Body of pancreas (tissue), 4 donors: ENCODE measurements around the gene PSMD1. TPM values are rescaled to one million over a fixed set of nuclear protein-coding genes. Genes with fewer than 3 reads are reported as not detected.

Experiments
- ATAC-seq: fragments of 150-250 bp; one replicate; pipeline ENCODE4 v1.9.1; 2016
- DNase-seq, 4 donors: peaks; one replicate each; pipeline ENCODE4 v3.0.0-alpha.2; 2019
- H3K27ac ChIP-seq, 4 donors: fragments of 200-600 bp; sonication (generic); 1 replicate in 3 of 4; 2 replicates in 1 of 4; pipeline versions ENCODE4 v1.5.1 to v1.6.1; 2016 to 2019; ENCODE audit warnings: mild to moderate bottlenecking in 1 of 4, mixed read lengths in 1 of 4, moderate library complexity in 1 of 4
- H3K27me3 ChIP-seq, 2 donors: fragments of 200-600 bp; sonication (generic); one replicate each; pipeline ENCODE4 v1.6.0; 2016; ENCODE audit warnings: mild to moderate bottlenecking in 1 of 2
- H3K36me3 ChIP-seq, 2 donors: fragments of 200-600 bp; sonication (generic); replicated peaks in 1 of 2; 2 replicates each; pipeline ENCODE4 v1.5.1; 2016; ENCODE audit warnings: low read depth in 2 of 2; ENCODE audit not compliant: insufficient read depth in 1 of 2
- H3K4me1 ChIP-seq: fragments of 200-600 bp; sonication (generic); one replicate; pipeline ENCODE4 v1.6.0; 2016
- H3K4me3 ChIP-seq, 2 donors: fragments of 200-600 bp; sonication (generic); 1 replicate in 1 of 2; 2 replicates in 1 of 2; pipeline ENCODE4 v1.5.1; 2016 to 2019
- H3K9me3 ChIP-seq, 3 donors: fragments of 200-600 bp; sonication (generic); 1 replicate in 2 of 3; 2 replicates in 1 of 3; pipeline ENCODE4 v1.5.1; 2016
- CTCF ChIP-seq, 7 experiments: fragments of 450-650 bp in 4 of 7; fragments of 200-600 bp in 3 of 7; sonication (generic) in 3 of 7; IDR thresholded peaks; one replicate each; pipeline ENCODE4 v1.5.1; 2016 to 2019; ENCODE audit warnings: antibody characterized with exemption in 7 of 7
- POLR2A ChIP-seq, 3 donors: fragments of 450-650 bp; IDR thresholded peaks; one replicate each; pipeline ENCODE4 v1.6.1; 2016; ENCODE audit warnings: antibody characterized with exemption in 3 of 3, mild to moderate bottlenecking in 2 of 3
- WGBS, 2 donors: methylation state at CpG; one replicate each; pipeline ENCODE4 v1.1.5; 2017; 5-methylcytosine and 5-hydroxymethylcytosine counted together
- intact Hi-C: fragments of 100-400 bp; cut with DNase I; formaldehyde crosslinking; loops from one replicate; pipeline ENCODE4 v1.15.1; 2023
- total RNA-seq, 2 donors: library from RNA; depleted of rRNA; stranded (reverse); fragments of >200 nt; gene quantifications; one replicate each; pipeline ENCODE4 v1.1.0, GENCODE V29; 2016

The PSMD1 gene
- total RNA-seq, 2 donors from 2014 or later: 20.5 to 27.4 TPM

- Histone ChIP-seq H3K4me1 (peaks cover 10% of the 10 kb centered on the region), H3K27ac (no peak overlapping the region), H3K9me3 (no peaks in the 10 kb centered on the region), H3K4me3 (no peak overlapping the region), H3K27me3 (no peaks in the 10 kb centered on the region), H3K36me3 (no peaks in the 10 kb centered on the region)
- WGBS, 2 donors: 59 to 69% methylated on average over 2 of the region's 2 CpGs
- ATAC-seq: no peak
- DNase-seq: no peak
- no peak for TF ChIP-seq CTCF (IDR thresholded peaks at IDR 0.05)
- no peak for TF ChIP-seq POLR2A (IDR thresholded peaks at IDR 0.05)
- intact Hi-C loops: no loop called here
Measured at GRCh38 chr2:231010201-231010730, 46.4 kb upstream of the PSMD1 start.

DNA sequence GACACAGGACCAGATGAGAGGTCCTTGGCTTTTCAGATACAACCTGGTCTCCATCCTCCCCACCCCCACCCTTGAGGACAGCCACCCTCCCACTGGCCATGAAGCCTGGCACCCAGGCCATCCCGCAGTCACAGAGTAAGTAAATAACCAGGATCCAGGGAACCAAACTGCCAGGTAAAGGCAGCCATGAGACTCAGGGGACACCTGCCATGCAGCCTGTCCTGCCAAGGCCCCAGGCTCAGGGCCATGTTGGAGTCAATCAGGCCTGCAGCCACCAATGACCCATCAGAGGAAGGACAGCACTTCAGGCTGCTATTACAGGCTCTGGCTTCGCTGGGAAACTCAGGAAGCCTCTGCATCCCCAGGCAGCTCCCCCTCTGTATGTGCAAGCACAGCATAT lies 45.1 kb upstream of the PSMD1 start:
- H3K27ac ChIP-seq: no peak overlapping the region
- 15 to 44% methylated on average over 2 of the region's 2 CpGs for WGBS, 2 donors
- intact Hi-C loops: no loop called here
- peak; percentile 85 for ATAC-seq
- no peaks in the 10 kb centered on the region for H3K27me3 ChIP-seq
- H3K4me3 ChIP-seq: no peak overlapping the region
- TF ChIP-seq POLR2A (IDR thresholded peaks at IDR 0.05) (no peak), CTCF (IDR thresholded peaks at IDR 0.05) (no peak)
- H3K4me1 ChIP-seq: peaks cover 10% of the 10 kb centered on the region
- H3K9me3 ChIP-seq: no peaks in the 10 kb centered on the region
- H3K36me3 ChIP-seq: no peaks in the 10 kb centered on the region
- peak in 2 of 4 donors; percentile 58 to 76 for DNase-seq

DNA sequence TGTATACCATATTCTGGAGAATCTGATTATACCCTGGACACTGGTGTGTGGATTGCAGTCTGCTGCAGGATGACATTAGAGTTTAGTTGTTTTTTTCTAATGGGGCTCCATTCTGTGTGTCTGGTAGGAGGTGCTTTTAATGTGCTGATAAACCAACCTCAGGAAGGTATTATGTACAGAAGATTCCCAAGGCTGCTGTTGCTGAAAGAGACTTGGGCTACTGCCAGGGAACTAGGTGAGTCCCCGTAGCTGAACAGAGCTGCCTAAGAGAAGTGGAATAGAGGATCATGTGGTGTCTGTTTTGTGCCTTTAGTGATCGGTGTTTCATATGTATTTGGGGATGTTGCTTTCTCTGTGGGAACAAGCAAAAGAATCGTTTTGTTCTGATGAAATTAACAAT lies 44.2 kb upstream of the PSMD1 start:
- no peak for TF ChIP-seq CTCF (IDR thresholded peaks at IDR 0.05)
- TF ChIP-seq POLR2A (IDR thresholded peaks at IDR 0.05): no peak
- peaks cover 10% of the 10 kb centered on the region for H3K4me1 ChIP-seq
- H3K27me3 ChIP-seq: no peaks in the 10 kb centered on the region
- H3K4me3 ChIP-seq: no peak overlapping the region
- DNase-seq (peak in 2 of 4 donors; percentile 34 to 42), ATAC-seq (no peak)
- no peaks in the 10 kb centered on the region for H3K9me3 ChIP-seq
- WGBS, 2 donors: 30 to 46% methylated on average over 3 of the region's 3 CpGs
- no peak overlapping the region for H3K27ac ChIP-seq
- intact Hi-C loops: no loop called here
- no peaks in the 10 kb centered on the region for H3K36me3 ChIP-seq

GRCh38 chr2:231013820-231014219 lies 42.8 kb upstream of the PSMD1 start:
- intact Hi-C loops: no loop called here
- no peaks in the 10 kb centered on the region for H3K36me3 ChIP-seq
- no peak for TF ChIP-seq CTCF (IDR thresholded peaks at IDR 0.05)
- no peak for TF ChIP-seq POLR2A (IDR thresholded peaks at IDR 0.05)
- H3K27ac ChIP-seq: no peak overlapping the region
- H3K4me1 ChIP-seq: peaks cover 10% of the 10 kb centered on the region
- H3K9me3 ChIP-seq: no peaks in the 10 kb centered on the region
- H3K4me3 ChIP-seq: no peak overlapping the region
- DNase-seq: no peak
- ATAC-seq: no peak
- 8 to 11% methylated on average over 3 of the region's 3 CpGs for WGBS, 2 donors
- H3K27me3 ChIP-seq: no peaks in the 10 kb centered on the region

GRCh38 chr2:231015478-231015877 lies 41.2 kb upstream of the PSMD1 start:
- no peaks in the 10 kb centered on the region for H3K27me3 ChIP-seq
- TF ChIP-seq CTCF (IDR thresholded peaks at IDR 0.05): no peak
- intact Hi-C loops: no loop called here
- no peak for ATAC-seq
- no peaks in the 10 kb centered on the region for H3K36me3 ChIP-seq
- H3K4me1 ChIP-seq: peaks cover 10% of the 10 kb centered on the region
- no peaks in the 10 kb centered on the region for H3K9me3 ChIP-seq
- WGBS, 2 donors: 74 to 78% methylated on average over 7 of the region's 7 CpGs
- H3K27ac ChIP-seq: no peak overlapping the region
- H3K4me3 ChIP-seq: no peak overlapping the region
- no peak for DNase-seq
